Right ventricle myocardium superior (tissue), 1 donor: ENCODE results near the gene MAP2K2. TPM values are rescaled to one million over a fixed set of nuclear protein-coding genes. Genes with fewer than 3 reads are reported as not detected.

Experiments
- ATAC-seq: fragments of 200-7000 bp; cut with Tn5 transposase; one replicate; pipeline ENCODE4 v1.9.1; 2020; ENCODE audit warnings: mild to moderate bottlenecking; ENCODE audit not compliant: poor library complexity
- DNase-seq: peaks from one replicate; pipeline ENCODE4 v3.0.0-alpha.2; 2020
- intact Hi-C: fragments of 100-400 bp; cut with DNase I; formaldehyde crosslinking; loops from one replicate; pipeline ENCODE4 v1.11.2; 2022
- total RNA-seq: library from RNA; stranded (reverse); fragmentation: NEBNext Ultra II Directional; extraction: Animal tissue kit (Norgen Biotek cat#: 25700); gene quantifications from one replicate; pipeline ENCODE4 v1.2.1, GENCODE V29; 2021
- donor health status: DM: no; HTN: yes; CAD: no; lungs with severe emphysema.

Gene MAP2K2
- total RNA-seq, 1 donor from 2014 or later, result 136 TPM

GRCh38 chr19:4066176-4066606 lies 57.7 kb downstream of the MAP2K2 start:
- no peak for ATAC-seq
- intact Hi-C loops, result no loop called here
- no peak for DNase-seq

GRCh38 chr19:4065430-4066175 lies 58.3 kb downstream of the MAP2K2 start:
- ATAC-seq, result peak; percentile 79
- intact Hi-C loops, result no loop called here
- peak; percentile 98 for DNase-seq

GRCh38 chr19:4064496-4065260 lies 59.2 kb downstream of the MAP2K2 start:
- ATAC-seq (no peak), DNase-seq (peak; percentile 72)
- intact Hi-C loops, result loop anchor here (5.0 kb wide), 1 partner anchor 47 kb away; no protein-coding TSS in a partner anchor

- intact Hi-C loops, result loop anchor here (5.0 kb wide), 1 partner anchor 47 kb away; no protein-coding TSS in a partner anchor
- no peak for DNase-seq
- no peak for ATAC-seq
Measured at GRCh38 chr19:4064149-4064495, 59.8 kb downstream of the MAP2K2 start.

- DNase-seq (no peak), ATAC-seq (no peak)
- intact Hi-C loops, result loop anchor here (5.0 kb wide), 1 partner anchor 46 kb away; no protein-coding TSS in a partner anchor
Measured at GRCh38 chr19:4063369-4064148, 60.4 kb downstream of the MAP2K2 start.

GRCh38 chr19:4062419-4063368 lies 61.2 kb downstream of the MAP2K2 start:
- ATAC-seq, result no peak
- intact Hi-C loops, result loop anchor here (5.0 kb wide), 1 partner anchor 45 kb away; no protein-coding TSS in a partner anchor
- no peak for DNase-seq

GRCh38 chr19:4061683-4062418 lies 62.1 kb downstream of the MAP2K2 start:
- intact Hi-C loops, result loop anchor here (5.0 kb wide), 1 partner anchor 45 kb away; no protein-coding TSS in a partner anchor
- DNase-seq, result no peak

GRCh38 chr19:4061178-4061682 lies 62.7 kb downstream of the MAP2K2 start:
- intact Hi-C loops, result loop anchor here (5.0 kb wide), 1 partner anchor 44 kb away; no protein-coding TSS in a partner anchor
- peak; percentile 91 for DNase-seq
- peak; percentile 28 for ATAC-seq

More at GRCh38 chr19:4061683-4062418, 62.1 kb downstream of the MAP2K2 start:
- no peak for ATAC-seq

- intact Hi-C loops, result loop anchor here (5.0 kb wide), 1 partner anchor 43 kb away; no protein-coding TSS in a partner anchor
- ATAC-seq (no peak), DNase-seq (no peak)
Measured at GRCh38 chr19:4060621-4061177, 63.2 kb downstream of the MAP2K2 start.

- peak; percentile 81 for DNase-seq
- intact Hi-C loops, result loop anchor here (5.0 kb wide), 1 partner anchor 43 kb away; no protein-coding TSS in a partner anchor
- peak; percentile 18 for ATAC-seq
Measured at GRCh38 chr19:4059891-4060620, 63.9 kb downstream of the MAP2K2 start.

- DNase-seq, result no peak
- intact Hi-C loops, result no loop called here
- ATAC-seq, result no peak
Measured at GRCh38 chr19:4059453-4059871, 64.5 kb downstream of the MAP2K2 start.

- DNase-seq, result no peak
- intact Hi-C loops, result no loop called here
- peak; percentile 2 for ATAC-seq
Measured at GRCh38 chr19:4058693-4059452, 65.0 kb downstream of the MAP2K2 start.

GRCh38 chr19:4057931-4058692 lies 65.8 kb downstream of the MAP2K2 start:
- intact Hi-C loops, result no loop called here
- DNase-seq (peak; percentile 90), ATAC-seq (peak; percentile 62)

- intact Hi-C loops, result no loop called here
- DNase-seq, result no peak
- ATAC-seq, result no peak
Measured at GRCh38 chr19:4055209-4055552, 68.7 kb downstream of the MAP2K2 start.
